Epithelial cell of esophagus (primary cell): ENCODE data around the gene RPS6KA2.

Experiments used
- DNase-seq: peaks from one replicate; pipeline ENCODE4 v3.0.0; 2010; ENCODE audit warnings: low read depth
- H3K4me3 ChIP-seq: 2 replicates; pipeline ENCODE4 v1.5.1; 2011; ENCODE audit warnings: mild to moderate bottlenecking, low read length, control low read depth
- CTCF ChIP-seq: IDR thresholded peaks from 2 replicates; pipeline ENCODE4 v1.5.1; 2011; ENCODE audit warnings: low read depth, mild to moderate bottlenecking, low read length, control low read depth, inconsistent platforms; ENCODE audit not compliant: insufficient read depth; ENCODE audit errors: missing control alignments

Gene RPS6KA2

GRCh38 chr6:166527849-166528248, 99.2 kb downstream of the RPS6KA2 start:
- TF ChIP-seq CTCF = no peak
- no peak for DNase-seq
- no peak overlapping the region for H3K4me3 ChIP-seq

GRCh38 chr6:166526937-166527336, 100.1 kb downstream of the RPS6KA2 start:
- no peak for DNase-seq
- H3K4me3 ChIP-seq = no peak overlapping the region
- no peak for TF ChIP-seq CTCF

- no peak overlapping the region for H3K4me3 ChIP-seq
- TF ChIP-seq CTCF = no peak
- DNase-seq = no peak
Measured at GRCh38 chr6:166525567-166525966, 101.5 kb downstream of the RPS6KA2 start.

GRCh38 chr6:166523782-166524559, 103.1 kb downstream of the RPS6KA2 start:
- no peak for DNase-seq
- TF ChIP-seq CTCF = no peak
- H3K4me3 ChIP-seq = no peak overlapping the region

DNA sequence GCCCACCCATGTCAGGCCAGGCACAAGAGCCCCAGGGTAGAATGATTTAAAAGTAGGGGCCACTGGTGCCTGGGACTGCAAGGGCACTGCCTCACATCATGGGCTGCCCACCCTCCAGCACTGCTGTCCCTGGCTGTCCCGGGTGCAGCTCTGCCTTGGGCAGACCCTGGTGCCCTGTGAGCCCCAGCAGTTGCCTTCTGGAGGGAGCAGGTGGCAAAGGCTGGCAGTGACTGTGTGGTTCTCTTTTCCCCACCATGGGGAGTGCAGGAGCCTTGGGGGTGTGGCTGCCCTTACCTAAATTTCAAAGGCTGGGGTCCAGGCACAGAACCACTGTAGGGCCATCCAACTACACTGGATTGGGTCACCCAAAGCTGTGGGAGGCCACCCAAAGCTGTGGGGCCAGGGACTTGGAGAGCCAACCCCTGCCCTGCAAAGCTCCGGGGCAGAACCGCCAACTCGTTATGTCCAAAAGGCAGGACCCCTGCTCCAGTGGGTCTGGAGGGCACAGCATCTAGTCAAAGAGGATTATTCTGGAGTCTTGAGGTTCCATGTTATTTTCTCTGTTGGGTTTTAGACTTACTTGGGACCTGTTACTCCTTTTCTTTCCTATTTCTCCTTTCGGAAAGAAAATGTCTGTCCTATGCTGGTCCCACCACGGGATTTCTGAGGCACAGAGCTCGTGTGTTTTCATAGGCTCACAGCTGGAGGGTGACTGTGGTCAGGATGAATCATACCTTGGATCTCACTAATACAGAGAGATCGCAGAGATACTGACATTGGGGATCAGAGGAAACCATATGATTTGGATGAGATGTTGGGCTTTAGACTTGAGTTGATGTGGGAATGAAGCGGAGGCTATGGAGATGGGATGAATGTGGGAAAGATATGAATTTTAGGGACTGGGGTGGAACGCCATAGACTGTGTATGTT, 105.9 kb downstream of the RPS6KA2 start:
- DNase-seq = no peak
- no peak for TF ChIP-seq CTCF
- no peak overlapping the region for H3K4me3 ChIP-seq

DNA sequence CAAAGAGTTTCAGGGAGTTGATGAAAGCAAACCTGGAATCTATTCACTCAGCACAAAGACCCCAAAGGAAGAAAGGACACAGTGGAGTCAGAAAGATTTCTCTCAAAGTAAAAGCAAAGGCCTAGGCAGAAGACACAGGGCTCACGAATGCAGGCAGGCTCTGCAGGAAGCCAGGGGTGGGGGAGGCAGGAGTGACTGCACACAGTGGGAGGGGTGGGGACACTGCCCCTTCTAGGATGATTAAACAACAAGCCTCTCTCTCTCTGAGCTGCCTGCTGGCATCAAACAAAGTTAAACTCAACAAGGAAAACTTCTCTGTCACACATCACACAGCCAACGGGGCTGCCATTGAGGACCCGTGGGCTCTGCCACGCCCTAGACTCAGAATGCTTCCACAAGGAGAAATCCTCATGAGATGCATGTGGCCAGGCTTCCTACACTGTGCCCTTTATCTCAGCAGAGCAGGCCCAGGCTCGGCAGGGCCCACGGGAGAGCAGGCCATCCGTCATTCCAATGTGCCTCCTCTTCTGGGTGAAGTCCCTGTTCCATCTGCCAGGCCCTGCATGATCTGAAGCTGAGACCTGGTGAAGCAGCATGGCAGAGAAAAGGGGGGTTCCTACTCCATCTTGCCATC, 110.7 kb downstream of the RPS6KA2 start:
- H3K4me3 ChIP-seq = no peak overlapping the region
- no peak for TF ChIP-seq CTCF
- no peak for DNase-seq
